ENCODE data around the gene TRPC5OS. TPM values are rescaled to one million over a fixed set of nuclear protein-coding genes. Genes with fewer than 3 reads are reported as not detected.

TRPC5OS gene
- total and polyA plus RNA-seq, 2 of the 8 experiments (the other 6 are each of a cell fraction or from before 2014, with no cell fraction given) = not detected

GRCh38 chrX:111847491-111848133 is 28.4 kb upstream of the TRPC5OS start:
- Histone ChIP-seq H3K23me2 (ENCODE audit: low read depth, low read length) (no peaks in the 10 kb centered on the region; the same call in 1 of the 2 replicates), H2AFZ (ENCODE audit: low read length) (no peak overlapping the region), H3K18ac (ENCODE audit: extremely low read depth, low read length) (no peak overlapping the region), H3K27me3 (replicated peaks in 1 of 4; ENCODE audit: control insufficient read depth in 3 of 4, extremely low read depth in 1 of 4, insufficient read depth in 3 of 4, low read length in 3 of 4) (no peaks in the 10 kb centered on the region), H4K91ac (replicated peaks; ENCODE audit: insufficient read length, low read length) (no peak overlapping the region), H2BK15ac (ENCODE audit: low read length) (no peak overlapping the region), H2BK20ac (ENCODE audit: low read length) (no peak overlapping the region), H3K23ac (ENCODE audit: insufficient read length) (no peak overlapping the region), H3K79me2 (ENCODE audit: control insufficient read depth in 1 of 2, insufficient read depth in 2 of 2, low read length in 2 of 2) (no peaks in the 10 kb centered on the region), H3K9ac (replicated peaks in 1 of 4; ENCODE audit: extremely low read depth in 1 of 4, low read depth in 3 of 4, low read length in 3 of 4) (no peak overlapping the region), H2BK12ac (ENCODE audit: low read depth, low read length) (no peak overlapping the region), H3K4me3 (ENCODE audit: extremely low read depth in 1 of 4, insufficient read depth in 2 of 4, low read depth in 3 of 4, low read length in 4 of 4) (no peak overlapping the region), H2BK5ac (ENCODE audit: low read depth, low read length) (no peak overlapping the region), H3K27ac (ENCODE audit: low read depth, low read length) (no peak overlapping the region), H3K36me3 (ENCODE audit: control insufficient read depth in 2 of 4, insufficient read depth in 4 of 4, low read length in 3 of 4) (no peaks in the 10 kb centered on the region), H3K4ac (replicated peaks; ENCODE audit: insufficient read length, low read depth, low read length) (no peak overlapping the region), H3K56ac (replicated peaks; ENCODE audit: insufficient read length, low read depth, low read length) (no peak overlapping the region), H4K20me1 (replicated peaks in 1 of 2; ENCODE audit: control insufficient read depth in 1 of 2, insufficient read depth in 2 of 2, low read length in 2 of 2) (no peaks in the 10 kb centered on the region), H3K79me1 (ENCODE audit: low read depth, low read length) (no peaks in the 10 kb centered on the region), H3K4me2 (ENCODE audit: insufficient read depth in 1 of 2, low read depth in 2 of 2, low read length in 2 of 2) (no peak overlapping the region), H3K14ac (ENCODE audit: insufficient read length) (no peak overlapping the region), H2AK5ac (ENCODE audit: low read depth, low read length) (no peak overlapping the region), H4K8ac (ENCODE audit: extremely low read depth, insufficient read depth, low read length) (no peak overlapping the region), H4K5ac (ENCODE audit: insufficient read length, low read depth, low read length) (no peak overlapping the region), H3K9me3 (ENCODE audit: insufficient read depth in 2 of 2, low read depth in 1 of 2, low read length in 1 of 2) (no peaks in the 10 kb centered on the region), H2BK120ac (replicated peaks; ENCODE audit: low read depth, low read length) (no peak overlapping the region), H3K4me1 (replicated peaks in 1 of 4; ENCODE audit: control insufficient read depth in 3 of 4, insufficient read depth in 4 of 4, low read length in 3 of 4) (no peaks in the 10 kb centered on the region)
- 91% methylated on average over 4 of the region's 4 CpGs; no CpG with 5 or more reads in 1 of the 2 experiments for WGBS, 2 experiments (ENCODE audit: extremely low coverage in 1 of 2, insufficient coverage in 1 of 2, insufficient read length in 1 of 2, insufficient replicate concordance in 2 of 2, low coverage in 1 of 2, low lambda C conversion rate in 2 of 2, missing lambda C conversion rate in 1 of 2)
- ChIA-PET CTCF (ENCODE audit: partially characterized antibody) (interaction anchor here (1.0 to 1.1 kb wide), 2 partner anchors 7 to 24 kb away, joined by 4 read pairs; no protein-coding TSS in a partner anchor), POLR2A (ENCODE audit: partially characterized antibody) (no interaction called here)
- no peak for DNase-seq (ENCODE audit: low read depth in 1 of 2, low spot score in 2 of 2)
- FAIRE-seq = no peak
- no peak for TF ChIP-seq ASH2L (IDR thresholded peaks at IDR 0.05; ENCODE audit: low read length)
- TF ChIP-seq PHF8 (conservative IDR thresholded peaks at IDR 0.05; ENCODE audit: low read depth, low read length) = no peak
- no peak for TF ChIP-seq CTBP2 (IDR thresholded peaks at IDR 0.05; ENCODE audit: borderline replicate concordance, insufficient read depth, insufficient read length, low read length)
- no peak for TF ChIP-seq USF2 (IDR thresholded peaks at IDR 0.05; ENCODE audit: low read length)
- no peak for TF ChIP-seq EP300 (IDR thresholded peaks at IDR 0.05; ENCODE audit: borderline replicate concordance in 1 of 2, low read depth in 2 of 2, low read length in 2 of 2)
- TF ChIP-seq JUN (IDR thresholded peaks at IDR 0.05; ENCODE audit: low read depth, low read length) = no peak
- TF ChIP-seq CBX8 (IDR thresholded peaks at IDR 0.05; ENCODE audit: borderline replicate concordance, low read depth, low read length) = no peak
- TF ChIP-seq HDAC6 (IDR thresholded peaks at IDR 0.05; ENCODE audit: low read depth, low read length) = no peak
- TF ChIP-seq RFX5 (IDR thresholded peaks at IDR 0.05; ENCODE audit: borderline replicate concordance, low read depth, low read length) = no peak
- no peak for TF ChIP-seq BACH1 (IDR thresholded peaks at IDR 0.05; ENCODE audit: low read length)
- no peak for TF ChIP-seq SAP30 (IDR thresholded peaks at IDR 0.05; ENCODE audit: insufficient read depth, insufficient replicate concordance, low read length)
- no peak for TF ChIP-seq SP2 (IDR thresholded peaks at IDR 0.05; ENCODE audit: low read length)
